CD14-positive monocyte (primary cell): Measurements from ENCODE around the gene IRAK1. TPM values are rescaled to one million over a fixed set of nuclear protein-coding genes. Genes with fewer than 3 reads are reported as not detected.

ENCODE experiments used
- DNase-seq, 3 donors: peaks; one replicate each; pipeline ENCODE4 v3.0.0-alpha.2; 2011 to 2022
- H2AFZ ChIP-seq: 2 replicates; pipeline ENCODE4 v1.6.0; 2012; ENCODE audit warnings: mild to moderate bottlenecking, low read depth, low read length, inconsistent platforms; ENCODE audit not compliant: insufficient read depth, poor library complexity, severe bottlenecking
- H3K27ac ChIP-seq, 2 donors: 1 replicate in 1 of 2; 2 replicates in 1 of 2; pipeline ENCODE4 v1.5.1; 2012 to 2013; ENCODE audit warnings: low read length in 2 of 2, control low read depth in 1 of 2, inconsistent platforms in 1 of 2, low read depth in 1 of 2, mild to moderate bottlenecking in 1 of 2
- H3K27me3 ChIP-seq, 2 donors: one replicate each; pipeline versions ENCODE4 v1.6.0 to v1.6.1; 2011 to 2013; ENCODE audit warnings: low read length in 2 of 2; ENCODE audit not compliant: control insufficient read depth in 2 of 2, insufficient read depth in 2 of 2
- H3K36me3 ChIP-seq, 2 donors: replicated peaks in 1 of 2; 1 replicate in 1 of 2; 2 replicates in 1 of 2; pipeline versions ENCODE4 v1.5.1 to v1.6.1; 2012 to 2013; ENCODE audit warnings: low read length in 2 of 2, control low read depth in 1 of 2, inconsistent platforms in 1 of 2, mild to moderate bottlenecking in 1 of 2; ENCODE audit not compliant: insufficient read depth in 2 of 2, control insufficient read depth in 1 of 2
- H3K4me1 ChIP-seq, 2 donors: 1 replicate in 1 of 2; 2 replicates in 1 of 2; pipeline versions ENCODE4 v1.5.1 to v1.6.1; 2012 to 2013; ENCODE audit warnings: low read length in 2 of 2, control low read depth in 1 of 2, inconsistent platforms in 1 of 2, mild to moderate bottlenecking in 1 of 2, moderate library complexity in 1 of 2; ENCODE audit not compliant: insufficient read depth in 2 of 2, control insufficient read depth in 1 of 2
- H3K4me2 ChIP-seq: replicated peaks from 2 replicates; pipeline ENCODE3; 2012; ENCODE audit warnings: low read length, moderate library complexity, mild to moderate bottlenecking; ENCODE audit not compliant: poor library complexity, severe bottlenecking; ENCODE audit errors: extremely low read depth
- H3K4me3 ChIP-seq, 3 experiments: fragments of 200-600 bp in 1 of 3; sonication (generic) in 1 of 3; replicated peaks in 1 of 3; 1 replicate in 2 of 3; 2 replicates in 1 of 3; pipeline ENCODE4 v1.5.1; 2011 to 2013; ENCODE audit warnings: low read length in 3 of 3, mild to moderate bottlenecking in 3 of 3, control low read depth in 2 of 3, low read depth in 2 of 3, inconsistent platforms in 1 of 3, moderate library complexity in 1 of 3
- H3K79me2 ChIP-seq: 2 replicates; pipeline ENCODE4 v1.6.0; 2012; ENCODE audit warnings: mild to moderate bottlenecking, control low read depth, inconsistent platforms, low read length, moderate library complexity; ENCODE audit not compliant: insufficient read depth
- H3K9ac ChIP-seq: 2 replicates; pipeline ENCODE4 v1.6.0; 2017; ENCODE audit warnings: low read length, mild to moderate bottlenecking; ENCODE audit not compliant: insufficient read depth, poor library complexity, severe bottlenecking
- H3K9me3 ChIP-seq, 2 donors: replicated peaks in 1 of 2; 1 replicate in 1 of 2; 2 replicates in 1 of 2; pipeline versions ENCODE4 v1.5.1 to v1.6.1; 2012 to 2013; ENCODE audit warnings: low read length in 2 of 2, control low read depth in 1 of 2; ENCODE audit not compliant: control insufficient read depth in 1 of 2, insufficient read depth in 1 of 2
- H4K20me1 ChIP-seq: 2 replicates; pipeline ENCODE4 v1.6.0; 2012; ENCODE audit warnings: mild to moderate bottlenecking, low read length, control low read depth, moderate library complexity; ENCODE audit not compliant: insufficient read depth
- H3K27ac Mint-ChIP-seq, 7 donors: one replicate each; pipeline ENCODE4 v1.8.0; 2020; ENCODE audit warnings: mild to moderate bottlenecking in 7 of 7, mixed read lengths in 7 of 7, moderate library complexity in 6 of 7, inconsistent platforms in 2 of 7
- H3K27me3 Mint-ChIP-seq, 3 donors: one replicate each; pipeline ENCODE4 v1.8.0; 2021 to 2022; ENCODE audit warnings: low read depth in 3 of 3, mild to moderate bottlenecking in 3 of 3, mixed read lengths in 3 of 3, moderate library complexity in 3 of 3, inconsistent platforms in 1 of 3
- H3K36me3 Mint-ChIP-seq, 2 donors: one replicate each; pipeline ENCODE4 v1.8.0; 2020; ENCODE audit warnings: mixed read lengths in 2 of 2, inconsistent platforms in 1 of 2, mild to moderate bottlenecking in 1 of 2
- H3K4me1 Mint-ChIP-seq: one replicate; pipeline ENCODE4 v1.8.0; 2020; ENCODE audit warnings: mild to moderate bottlenecking, mixed read lengths
- H3K4me3 Mint-ChIP-seq, 2 donors: one replicate each; pipeline ENCODE4 v1.8.0; 2020; ENCODE audit warnings: mild to moderate bottlenecking in 2 of 2, mixed read lengths in 2 of 2, moderate library complexity in 1 of 2
- H3K9me3 Mint-ChIP-seq, 7 donors: one replicate each; pipeline ENCODE4 v1.8.0; 2020 to 2022; ENCODE audit warnings: mixed read lengths in 7 of 7, mild to moderate bottlenecking in 6 of 7, moderate library complexity in 6 of 7, inconsistent platforms in 2 of 7
- CTCF ChIP-seq: fragments of 200-600 bp; IDR thresholded peaks from one replicate; pipeline ENCODE4 v1.8.0; 2022; ENCODE audit warnings: antibody characterized with exemption, mild to moderate bottlenecking
- WGBS: methylation state at CpG from one replicate; pipeline ENCODE4 v1.1.5; 2013; ENCODE audit warnings: missing lambda C conversion rate; ENCODE audit not compliant: insufficient coverage; 5-methylcytosine and 5-hydroxymethylcytosine counted together
- intact Hi-C, 2 donors: fragments of 100-400 bp; cut with micrococcal nuclease; formaldehyde crosslinking; loops; one replicate each; pipeline versions ENCODE4 v1.15.0 to v1.15.1; 2023
- polyA plus RNA-seq, 3 donors: library from polyadenylated mRNA; depleted of rRNA in 1 of 3; unstranded in 2 of 3; stranded (reverse) in 1 of 3; fragments of 300-500 nt in 2 of 3; fragments of >200 nt in 1 of 3; fragmentation: Illumina TruSeq in 2 of 3; gene quantifications; 1 replicate in 2 of 3; 2 replicates in 1 of 3; pipeline ENCODE4 v1.2.3, GENCODE V29; 2012 to 2021
- small RNA-seq: library from RNA; depleted of rRNA; stranded (forward); fragments of <200 nt; gene quantifications from one replicate; pipeline ENCODE3, GENCODE V24; 2012; ENCODE audit warnings: low read depth; ENCODE audit not compliant: insufficient read length

The IRAK1 gene
- polyA plus RNA-seq, 3 donors, result 47.8 to 109 (median 49.5) TPM

GRCh38 chrX:153960786-153961185 lies 58.9 kb downstream of the IRAK1 start:
- Histone ChIP-seq H3K36me3 (peaks cover 88 to 97% of the 10 kb centered on the region in 2 donors), H2AFZ (no peak overlapping the region), H3K9me3 (no peaks in the 10 kb centered on the region), H3K9ac (no peak overlapping the region), H3K4me1 (no peaks in the 10 kb centered on the region), H3K4me3 (no peak overlapping the region), H4K20me1 (peaks cover 98% of the 10 kb centered on the region), H3K4me2 (no peak overlapping the region), H3K27me3 (no peaks in the 10 kb centered on the region), H3K79me2 (peaks cover 46% of the 10 kb centered on the region), H3K27ac (no peak overlapping the region)
- peaks cover 61 to 90% of the 10 kb centered on the region in 2 donors for H3K36me3 Mint-ChIP-seq
- no peak overlapping the region for H3K27ac Mint-ChIP-seq
- WGBS, result 95% methylated on average over 10 of the region's 22 CpGs
- no peak for TF ChIP-seq CTCF
- peaks cover 0 to 25% (median 0%) of the 10 kb centered on the region in 3 donors for H3K27me3 Mint-ChIP-seq
- intact Hi-C loops, result no loop called here
- H3K4me1 Mint-ChIP-seq, result no peaks in the 10 kb centered on the region
- no peak for DNase-seq
- peaks cover 0 to 15% (median 0%) of the 10 kb centered on the region in 7 donors for H3K9me3 Mint-ChIP-seq
- H3K4me3 Mint-ChIP-seq, result no peak overlapping the region

Small RNA genes within 50 kb of the gene (small RNA-seq; reads per million reads assigned to genes)
- gene MIR3202-1, result not detected

Other genes with a start within 250 kb of the IRAK1 start
- under 1 TPM in 1 of 3 donors, not detected in 2; 0.01 TPM for gene SRPK3, start 238.9 kb downstream of the IRAK1 start, polyA plus RNA-seq
- 100 to 1,000 TPM; 115 to 201 (median 130) TPM for gene IDH3G, start 225.5 kb downstream of the IRAK1 start, polyA plus RNA-seq
- 100 to 1,000 TPM; 201 to 419 (median 362) TPM for gene SSR4, start 225.2 kb downstream of the IRAK1 start, polyA plus RNA-seq
- gene PDZD4, start 189.4 kb downstream of the IRAK1 start, polyA plus RNA-seq, result under 1 TPM in 1 of 3 donors, not detected in 2; 0.11 TPM
- under 1 TPM in 1 of 3 donors, not detected in 2; 0.55 TPM for gene L1CAM, start 133.7 kb downstream of the IRAK1 start, polyA plus RNA-seq
- gene AVPR2, start 115.2 kb downstream of the IRAK1 start, polyA plus RNA-seq, result under 1 TPM in 2 of 3 donors, not detected in 1; 0.14 to 0.27 TPM
- 100 to 1,000 TPM in 1 of 3 donors, 10 to 100 TPM in 2; 51.5 to 508 (median 64.4) TPM for gene ARHGAP4, start 93.6 kb downstream of the IRAK1 start, polyA plus RNA-seq
- gene NAA10, start 84.9 kb downstream of the IRAK1 start, polyA plus RNA-seq, result 100 to 1,000 TPM in 1 of 3 donors, 10 to 100 TPM in 2; 46.7 to 109 (median 47.9) TPM
- 100 to 1,000 TPM in 1 of 3 donors, 1 to 10 TPM in 2; 2.7 to 125 (median 3.8) TPM for gene RENBP, start 75.3 kb downstream of the IRAK1 start, polyA plus RNA-seq
- gene HCFC1, start 48.1 kb downstream of the IRAK1 start, polyA plus RNA-seq, result 10 to 100 TPM in 1 of 3 donors, 1 to 10 TPM in 2; 1.9 to 21.8 (median 3.8) TPM
- 10 to 100 TPM in 1 of 3 donors, 1 to 10 TPM in 2; 2.8 to 10.3 (median 4.9) TPM for gene TMEM187, start 47.1 kb downstream of the IRAK1 start, polyA plus RNA-seq
- 10 to 100 TPM in 1 of 3 donors, 1 to 10 TPM in 2; 5.2 to 21.2 (median 9.6) TPM for gene MECP2, start 77.8 kb upstream of the IRAK1 start, polyA plus RNA-seq
- gene OPN1LW, start 124.3 kb upstream of the IRAK1 start, polyA plus RNA-seq, result not detected
- not detected for gene OPN1MW, start 162.7 kb upstream of the IRAK1 start, polyA plus RNA-seq
- gene OPN1MW2, start 199.9 kb upstream of the IRAK1 start, polyA plus RNA-seq, result not detected
- gene OPN1MW3, start 237.7 kb upstream of the IRAK1 start, polyA plus RNA-seq, result under 1 TPM in 1 of 3 donors, not detected in 2; 0.03 TPM